ENCODE data around the gene OR4D2. TPM values are rescaled to one million over a fixed set of nuclear protein-coding genes. Genes with fewer than 3 reads are reported as not detected.
"Not testable (repeated sequence)": the region's sequence is repeated elsewhere in the genome, so short reads cannot be mapped to it uniquely, and the experiment has no call there.

The OR4D2 gene
- not detected for polyA plus RNA-seq (ENCODE audit: insufficient read length in 4 of 4)

- no peak for DNase-seq (ENCODE audit: low read depth in 4 of 4, low spot score in 3 of 4)
Measured at GRCh38 chr17:58166682-58167081, at the start of gene OR4D2. OR4D2 (plus strand) TSS chr17:58166982; CDS start chr17:58169656, 2,674 bp downstream.

- no peak for DNase-seq (ENCODE audit: low read depth in 4 of 4, low spot score in 3 of 4)
Measured at GRCh38 chr17:58117382-58117781, 49.4 kb upstream of the OR4D2 start.

GRCh38 chr17:58119491-58119890, 47.3 kb upstream of the OR4D2 start:
- no peak for DNase-seq (ENCODE audit: low read depth in 4 of 4, low spot score in 3 of 4)

- DNase-seq (ENCODE audit: low read depth in 4 of 4, low spot score in 3 of 4), result peak; percentile 48 to 75 (median 63)
Measured at GRCh38 chr17:58120195-58120822, 46.5 kb upstream of the OR4D2 start.

GRCh38 chr17:58121925-58122324, 44.9 kb upstream of the OR4D2 start:
- DNase-seq (ENCODE audit: low read depth in 4 of 4, low spot score in 3 of 4), result no peak

GRCh38 chr17:58127846-58128245, 38.9 kb upstream of the OR4D2 start:
- DNase-seq (ENCODE audit: low read depth in 4 of 4, low spot score in 3 of 4), result no peak

GRCh38 chr17:58132697-58133096, 34.1 kb upstream of the OR4D2 start:
- not testable (repeated sequence) for DNase-seq (ENCODE audit: low read depth in 4 of 4, low spot score in 3 of 4)

- DNase-seq (ENCODE audit: low read depth in 4 of 4, low spot score in 3 of 4), result no peak
Measured at GRCh38 chr17:58136669-58137279, 30.0 kb upstream of the OR4D2 start.

GRCh38 chr17:58141505-58141904, 25.3 kb upstream of the OR4D2 start:
- no peak for DNase-seq (ENCODE audit: low read depth in 4 of 4, low spot score in 3 of 4)

- DNase-seq (ENCODE audit: low read depth in 4 of 4, low spot score in 3 of 4), result not testable (repeated sequence)
Measured at GRCh38 chr17:58143335-58143734, 23.4 kb upstream of the OR4D2 start.

- no peak for DNase-seq (ENCODE audit: low read depth in 4 of 4, low spot score in 3 of 4)
Measured at GRCh38 chr17:58144801-58145200, 22.0 kb upstream of the OR4D2 start.

- no peak for DNase-seq (ENCODE audit: low read depth in 4 of 4, low spot score in 3 of 4)
Measured at GRCh38 chr17:58147930-58148434, 18.8 kb upstream of the OR4D2 start, which contains the start of gene OR4D1. OR4D1 (plus strand) TSS chr17:58148384; CDS start chr17:58155154, 6,770 bp downstream.

GRCh38 chr17:58148609-58149008, 18.2 kb upstream of the OR4D2 start:
- no peak for DNase-seq (ENCODE audit: low read depth in 4 of 4, low spot score in 3 of 4)

- DNase-seq (ENCODE audit: low read depth in 4 of 4, low spot score in 3 of 4), result no peak
Measured at GRCh38 chr17:58150394-58150793, 16.4 kb upstream of the OR4D2 start.

GRCh38 chr17:58153046-58153445, 13.7 kb upstream of the OR4D2 start:
- DNase-seq (ENCODE audit: low read depth in 4 of 4, low spot score in 3 of 4), result no peak

- no peak for DNase-seq (ENCODE audit: low read depth in 4 of 4, low spot score in 3 of 4)
Measured at GRCh38 chr17:58153671-58154070, 13.1 kb upstream of the OR4D2 start.

GRCh38 chr17:58156839-58157803, 9.7 kb upstream of the OR4D2 start:
- no peak for DNase-seq (ENCODE audit: low read depth in 4 of 4, low spot score in 3 of 4)

GRCh38 chr17:58158181-58158580, 8.6 kb upstream of the OR4D2 start:
- DNase-seq (ENCODE audit: low read depth in 4 of 4, low spot score in 3 of 4), result no peak

- DNase-seq (ENCODE audit: low read depth in 4 of 4, low spot score in 3 of 4), result no peak
Measured at GRCh38 chr17:58161566-58161965, 5.2 kb upstream of the OR4D2 start.

GRCh38 chr17:58165981-58166380, 801 bp upstream of the OR4D2 start:
- no peak for DNase-seq (ENCODE audit: low read depth in 4 of 4, low spot score in 3 of 4)

- DNase-seq (ENCODE audit: low read depth in 4 of 4, low spot score in 3 of 4), result no peak
Measured at GRCh38 chr17:58170622-58171021, 3.8 kb downstream of the OR4D2 start.

Data from left renal pelvis (tissue), 4 donors.